Urinary bladder (tissue), 4 donors: Measurements from ENCODE around the gene ZFYVE28. TPM values are rescaled to one million over a fixed set of nuclear protein-coding genes. Genes with fewer than 3 reads are reported as not detected.

Experiments
- DNase-seq: peaks from one replicate; pipeline ENCODE4 v3.0.0-alpha.2; 2015; ENCODE audit errors: extremely low spot score
- H3K27ac ChIP-seq: one replicate; pipeline ENCODE4 v1.5.1; 2013; ENCODE audit warnings: low read depth, mild to moderate bottlenecking, moderate library complexity
- H3K36me3 ChIP-seq: one replicate; pipeline ENCODE4 v1.6.1; 2013; ENCODE audit warnings: mild to moderate bottlenecking, moderate library complexity; ENCODE audit not compliant: insufficient read depth
- H3K4me1 ChIP-seq: one replicate; pipeline ENCODE4 v1.6.1; 2013; ENCODE audit warnings: mild to moderate bottlenecking, moderate library complexity; ENCODE audit not compliant: insufficient read depth
- H3K4me3 ChIP-seq: one replicate; pipeline ENCODE4 v1.5.1; 2013; ENCODE audit warnings: low read depth, low read length
- WGBS: extraction: QIAGEN DNeasy Blood & Tissue Kit; methylation state at CpG from one replicate; pipeline ENCODE4 v1.1.7; 2013; 5-methylcytosine and 5-hydroxymethylcytosine counted together
- polyA plus RNA-seq: library from polyadenylated mRNA; stranded (reverse); fragments of 200-250 nt; gene quantifications from one replicate; pipeline ENCODE4 v1.2.3, GENCODE V29; 2013
- total RNA-seq: library from RNA; depleted of rRNA; stranded (reverse); fragments of >200 nt; gene quantifications from one replicate; pipeline ENCODE4 v1.2.3, GENCODE V29; 2014
- donor health status: healthy with polysubstance abuse.
- donor health status: healthy.

The ZFYVE28 gene
- total and polyA plus RNA-seq, 2 donors: 6.3 to 8.4 TPM

DNA sequence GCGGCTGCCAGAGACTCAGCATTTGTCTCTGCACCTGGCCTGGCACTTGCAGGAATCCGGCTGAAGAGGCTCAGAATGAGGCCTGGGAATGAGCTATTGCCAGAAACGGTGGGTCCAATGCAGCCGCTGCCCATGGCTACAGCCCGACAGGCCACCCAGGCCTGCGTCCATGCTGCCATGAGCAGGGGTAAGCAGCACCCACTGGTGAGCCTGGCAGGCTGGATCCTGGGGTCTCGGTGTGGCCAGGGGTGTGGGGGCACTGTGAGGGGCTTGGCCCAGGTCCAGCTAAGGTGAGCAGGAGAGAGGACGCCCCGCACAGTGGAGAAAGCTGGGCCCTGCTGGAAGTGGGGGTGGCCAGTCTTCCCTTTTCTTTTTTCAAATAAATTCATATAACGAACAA is 96.2 kb downstream of the ZFYVE28 start:
- Histone ChIP-seq H3K4me1 (no peaks in the 10 kb centered on the region), H3K27ac (no peak overlapping the region), H3K4me3 (no peak overlapping the region), H3K36me3 (no peaks in the 10 kb centered on the region)
- no peak for DNase-seq
- WGBS: 85% methylated on average over 10 of the region's 10 CpGs

DNA sequence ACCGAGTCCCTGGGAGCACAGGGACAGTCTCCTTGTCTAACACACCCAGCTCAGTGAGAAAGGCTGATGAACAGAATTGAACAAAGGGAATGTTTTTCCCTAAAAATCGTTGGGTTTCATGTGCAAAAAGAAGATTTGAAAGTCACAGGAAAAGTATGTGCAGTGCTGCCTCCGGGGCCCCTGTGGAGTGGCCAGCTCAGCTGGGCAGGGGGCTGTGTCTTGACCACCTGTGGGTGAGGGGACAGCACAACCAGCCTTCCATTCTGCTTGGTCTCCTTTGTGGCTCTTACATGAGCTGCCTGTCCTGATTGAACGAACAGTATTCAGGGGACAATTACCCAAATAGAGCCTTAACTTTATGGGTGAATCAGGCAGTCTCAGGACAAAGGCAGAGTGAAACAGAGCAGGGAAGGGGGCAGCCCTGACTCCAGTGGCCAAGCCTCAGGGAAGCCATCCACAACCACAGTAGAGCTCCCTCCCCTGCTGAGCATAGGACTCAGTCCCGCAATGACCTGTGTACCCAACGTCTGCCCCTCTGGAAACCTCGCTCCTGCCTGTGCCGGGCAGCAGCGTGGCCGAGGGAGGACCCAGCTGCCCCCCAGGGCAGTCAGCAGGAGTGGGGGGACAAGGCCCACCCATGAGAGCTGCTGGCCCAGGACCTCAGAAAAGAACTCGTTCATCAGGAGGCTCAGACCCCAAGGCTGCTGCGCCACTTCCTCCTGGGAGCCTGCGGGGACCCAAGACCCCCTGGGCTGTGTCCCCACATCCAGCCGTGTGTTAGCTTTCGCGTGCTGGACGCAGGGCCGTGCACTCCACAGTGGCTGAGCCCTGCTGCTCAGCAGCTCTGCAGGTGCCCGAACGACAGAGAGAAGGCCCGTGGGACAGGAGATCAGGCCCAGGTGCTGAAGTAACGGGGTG is 96.9 kb downstream of the ZFYVE28 start:
- H3K36me3 ChIP-seq: no peaks in the 10 kb centered on the region
- WGBS: 79% methylated on average over 22 of the region's 22 CpGs
- no peak for DNase-seq
- H3K4me3 ChIP-seq: no peak overlapping the region
- no peak overlapping the region for H3K27ac ChIP-seq
- no peaks in the 10 kb centered on the region for H3K4me1 ChIP-seq

DNA sequence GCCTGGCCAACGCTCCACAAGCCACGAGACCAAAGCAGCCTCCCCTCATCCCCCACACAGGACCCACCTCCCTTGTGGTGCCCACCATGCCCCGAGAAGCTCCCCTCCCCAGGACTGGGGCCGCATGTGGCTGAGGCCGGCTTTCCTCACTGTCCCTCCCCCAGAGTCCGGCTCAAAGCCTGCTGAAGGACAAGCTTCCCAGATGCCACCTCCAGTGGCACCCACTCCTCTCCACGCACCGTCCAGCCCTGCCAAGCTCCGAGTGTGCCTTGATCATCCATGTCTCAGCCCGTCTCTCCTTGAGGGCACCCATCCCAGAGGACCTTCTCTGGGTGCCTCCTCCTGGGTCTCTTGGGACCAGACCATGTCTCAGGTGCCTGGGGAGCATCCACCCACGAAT is 97.7 kb downstream of the ZFYVE28 start:
- H3K4me3 ChIP-seq: no peak overlapping the region
- no peak overlapping the region for H3K27ac ChIP-seq
- H3K36me3 ChIP-seq: no peaks in the 10 kb centered on the region
- 75% methylated on average over 11 of the region's 11 CpGs for WGBS
- no peaks in the 10 kb centered on the region for H3K4me1 ChIP-seq
- DNase-seq: no peak

DNA sequence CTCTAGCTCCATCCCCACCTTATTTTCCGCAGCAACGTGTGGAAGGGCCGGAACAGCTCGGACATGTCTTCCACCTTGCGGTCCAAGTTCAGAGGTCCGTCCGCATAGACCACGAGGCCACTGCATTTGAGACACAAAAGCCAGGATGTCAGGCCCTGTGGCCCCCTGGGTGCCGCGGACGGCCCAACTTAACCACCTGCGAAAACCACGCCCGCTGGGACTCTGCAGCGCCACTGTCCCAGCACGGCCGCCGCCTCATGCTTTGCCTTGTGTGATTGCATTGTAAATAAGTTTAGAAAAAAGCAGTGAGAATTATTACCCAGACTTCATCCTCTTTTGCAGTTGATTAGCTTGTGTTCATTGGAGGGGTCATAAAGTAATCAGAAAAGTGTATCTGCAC is 98.3 kb downstream of the ZFYVE28 start:
- Histone ChIP-seq H3K36me3 (no peaks in the 10 kb centered on the region), H3K4me3 (no peak overlapping the region), H3K27ac (no peak overlapping the region), H3K4me1 (no peaks in the 10 kb centered on the region)
- WGBS: 84% methylated on average over 18 of the region's 18 CpGs
- DNase-seq: no peak

DNA sequence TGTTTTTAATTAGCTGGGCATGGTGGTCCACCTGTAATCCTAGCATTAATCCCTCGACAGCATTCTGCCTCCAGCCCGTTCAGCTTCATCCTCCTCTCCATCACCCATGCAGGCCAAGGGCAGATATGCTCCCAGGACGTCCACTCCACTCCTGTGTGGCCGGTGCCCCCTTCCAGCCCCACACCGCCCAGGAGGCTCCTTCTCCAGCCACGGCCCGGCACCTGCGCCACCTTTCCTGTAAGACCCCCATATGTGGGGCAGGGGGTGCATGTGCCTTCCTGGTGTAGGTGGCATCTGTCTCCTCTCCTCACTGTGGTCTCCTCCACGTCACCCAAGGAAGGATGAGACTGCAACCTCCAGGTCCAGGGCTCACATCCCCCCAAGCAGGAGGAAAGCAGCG is 99.6 kb downstream of the ZFYVE28 start:
- Histone ChIP-seq H3K36me3 (no peaks in the 10 kb centered on the region), H3K4me3 (no peak overlapping the region), H3K27ac (no peak overlapping the region), H3K4me1 (no peaks in the 10 kb centered on the region)
- WGBS: 90% methylated on average over 10 of the region's 10 CpGs
- DNase-seq: no peak

DNA sequence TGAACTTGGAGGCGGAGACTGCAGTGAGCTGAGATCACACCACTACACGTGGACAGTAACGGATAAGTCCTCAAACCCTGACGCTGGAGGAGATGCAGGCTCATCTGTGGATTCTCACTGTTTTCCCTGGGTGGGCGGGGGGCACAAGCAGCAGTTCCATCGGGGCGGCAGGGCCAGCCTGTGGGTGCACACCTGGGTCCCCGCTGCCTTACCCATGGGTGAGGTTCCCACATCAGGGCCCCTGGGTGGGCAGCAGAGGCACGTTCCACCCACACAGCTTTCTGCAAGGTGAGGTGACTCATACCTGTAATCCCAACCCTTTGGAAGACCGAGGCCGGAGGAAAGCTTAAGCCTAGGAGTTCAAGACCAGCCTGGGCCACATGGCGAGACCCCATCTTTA is 100.0 kb downstream of the ZFYVE28 start:
- no peaks in the 10 kb centered on the region for H3K36me3 ChIP-seq
- no peak for DNase-seq
- 94% methylated on average over 12 of the region's 12 CpGs for WGBS
- H3K4me1 ChIP-seq: no peaks in the 10 kb centered on the region
- no peak overlapping the region for H3K27ac ChIP-seq
- H3K4me3 ChIP-seq: no peak overlapping the region

DNA sequence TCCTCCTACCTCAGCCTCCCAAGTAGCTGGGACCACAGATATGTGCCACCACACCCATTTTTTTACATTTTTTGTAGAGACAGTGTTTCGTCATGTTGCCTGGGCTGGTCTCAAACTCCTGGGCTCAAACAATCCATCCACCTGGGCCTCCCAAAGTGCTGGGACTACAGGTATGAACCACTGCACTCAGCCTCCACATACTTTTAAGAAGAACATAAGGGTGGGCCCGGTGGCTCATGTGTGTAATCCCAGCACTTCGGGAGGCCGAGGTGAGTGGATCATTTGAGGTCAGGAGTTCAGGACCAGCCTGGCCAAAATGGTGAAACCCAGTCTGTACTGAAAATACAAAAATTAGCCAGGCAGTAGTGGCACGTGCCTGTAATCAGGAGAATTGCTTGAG is 105.1 kb downstream of the ZFYVE28 start:
- Histone ChIP-seq H3K4me1 (no peaks in the 10 kb centered on the region), H3K36me3 (no peaks in the 10 kb centered on the region), H3K4me3 (no peak overlapping the region), H3K27ac (no peak overlapping the region)
- DNase-seq: no peak
- WGBS: 67% methylated on average over 5 of the region's 5 CpGs

DNA sequence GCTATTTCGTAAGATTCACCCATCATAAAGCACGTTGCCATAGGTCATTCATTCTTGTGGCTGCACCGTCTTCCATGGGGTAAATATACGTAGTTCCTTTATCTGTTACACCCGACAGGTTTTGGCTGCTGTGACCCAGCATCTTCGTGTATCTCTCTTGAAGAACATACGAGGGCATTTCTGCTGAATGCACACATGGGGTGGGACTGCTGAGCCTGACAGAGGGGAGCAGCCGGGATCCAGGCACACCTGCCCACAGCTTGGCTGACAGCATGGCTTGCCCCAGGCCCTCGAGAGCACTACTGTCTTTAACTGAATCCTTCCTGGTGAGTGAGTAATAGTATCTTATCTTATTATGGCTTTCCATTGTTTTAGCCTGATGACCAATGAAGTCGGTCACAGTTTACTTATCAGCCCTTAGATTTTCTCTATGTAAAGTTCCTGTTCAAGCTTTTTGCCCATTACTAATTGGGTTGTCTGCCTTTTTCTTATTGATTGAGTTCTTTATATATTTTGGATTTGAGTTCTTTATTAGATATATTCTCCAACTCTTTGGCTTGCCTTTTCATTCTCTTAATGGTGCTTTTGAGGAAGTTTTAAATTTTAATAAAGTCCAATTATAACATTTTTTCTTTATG is 111.6 kb downstream of the ZFYVE28 start:
- Histone ChIP-seq H3K4me1 (no peaks in the 10 kb centered on the region), H3K27ac (no peak overlapping the region), H3K36me3 (no peaks in the 10 kb centered on the region), H3K4me3 (no peak overlapping the region)
- 88% methylated on average over 10 of the region's 10 CpGs for WGBS
- no peak for DNase-seq

DNA sequence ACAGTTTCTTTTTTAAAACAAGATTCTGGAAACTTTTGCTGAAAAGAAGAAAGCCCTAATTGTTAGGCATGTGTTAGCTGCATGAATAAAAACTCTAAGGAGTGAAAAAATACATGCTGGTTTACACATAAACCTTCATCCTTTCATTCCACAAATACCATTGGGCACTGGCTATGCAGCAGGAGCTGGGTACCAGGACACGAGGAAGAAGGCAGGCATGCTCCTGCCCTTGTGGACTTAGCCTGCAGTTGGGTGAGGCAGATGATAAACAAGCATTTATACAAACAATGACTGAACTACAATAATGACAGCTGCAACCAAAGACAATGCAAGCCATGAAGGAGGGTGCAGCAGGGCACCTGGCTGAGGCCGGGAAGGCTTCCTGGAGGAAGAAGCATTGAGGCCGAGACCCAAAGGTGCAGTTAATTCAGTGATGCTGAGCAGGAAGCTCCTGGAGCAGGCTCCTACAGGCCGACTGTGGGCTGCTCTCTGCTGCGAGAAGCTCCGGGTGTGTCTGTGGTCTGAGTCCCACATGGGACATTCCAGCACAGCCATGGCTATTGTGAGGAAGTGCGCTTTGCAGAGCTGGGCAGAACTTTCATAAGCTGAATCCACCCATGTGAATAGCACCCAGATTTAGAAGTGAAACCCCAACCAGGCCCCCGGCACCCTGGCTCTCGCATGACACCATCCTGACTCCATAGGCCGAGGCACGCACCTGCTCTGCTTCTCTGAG is 112.5 kb downstream of the ZFYVE28 start:
- H3K4me1 ChIP-seq: no peaks in the 10 kb centered on the region
- H3K27ac ChIP-seq: no peak overlapping the region
- 84% methylated on average over 11 of the region's 11 CpGs for WGBS
- H3K4me3 ChIP-seq: no peak overlapping the region
- DNase-seq: no peak
- H3K36me3 ChIP-seq: no peaks in the 10 kb centered on the region

DNA sequence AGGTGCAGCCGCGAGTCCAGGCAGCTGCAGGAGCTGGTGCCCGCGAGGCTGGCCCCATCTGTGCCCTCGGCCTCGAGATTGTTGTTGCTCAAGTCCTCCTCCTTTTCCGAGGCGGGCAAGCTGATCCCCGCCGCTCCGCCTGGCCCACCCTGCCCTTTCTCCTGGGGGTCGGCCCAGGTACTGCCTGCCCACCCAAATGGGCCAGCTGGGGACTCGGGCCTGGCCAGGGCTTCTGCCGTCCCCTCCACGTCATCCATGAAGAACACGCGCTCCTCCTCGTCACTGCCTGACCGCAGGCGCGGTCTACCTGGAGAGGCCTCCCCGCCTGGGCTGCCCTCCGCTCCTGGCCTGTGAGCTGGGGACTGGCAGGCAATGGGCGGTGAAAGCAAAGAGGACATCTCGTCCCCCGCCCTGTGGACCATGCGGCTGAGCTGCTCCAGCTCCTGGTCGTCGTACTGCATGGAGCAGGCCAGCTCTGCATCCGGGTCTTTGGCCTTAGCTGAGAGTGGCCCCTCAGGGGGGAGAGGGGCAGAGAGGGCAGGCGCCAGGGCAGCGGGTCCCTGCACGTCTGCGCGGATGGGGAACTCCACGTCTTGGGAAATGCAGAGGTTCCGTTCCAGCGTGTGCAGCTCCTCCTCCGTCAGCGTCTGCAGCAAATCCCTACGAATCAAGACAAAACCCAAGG is 113.4 kb downstream of the ZFYVE28 start:
- WGBS: 89% methylated on average over 41 of the region's 41 CpGs
- no peaks in the 10 kb centered on the region for H3K36me3 ChIP-seq
- DNase-seq: no peak
- no peaks in the 10 kb centered on the region for H3K4me1 ChIP-seq
- H3K27ac ChIP-seq: no peak overlapping the region
- no peak overlapping the region for H3K4me3 ChIP-seq

DNA sequence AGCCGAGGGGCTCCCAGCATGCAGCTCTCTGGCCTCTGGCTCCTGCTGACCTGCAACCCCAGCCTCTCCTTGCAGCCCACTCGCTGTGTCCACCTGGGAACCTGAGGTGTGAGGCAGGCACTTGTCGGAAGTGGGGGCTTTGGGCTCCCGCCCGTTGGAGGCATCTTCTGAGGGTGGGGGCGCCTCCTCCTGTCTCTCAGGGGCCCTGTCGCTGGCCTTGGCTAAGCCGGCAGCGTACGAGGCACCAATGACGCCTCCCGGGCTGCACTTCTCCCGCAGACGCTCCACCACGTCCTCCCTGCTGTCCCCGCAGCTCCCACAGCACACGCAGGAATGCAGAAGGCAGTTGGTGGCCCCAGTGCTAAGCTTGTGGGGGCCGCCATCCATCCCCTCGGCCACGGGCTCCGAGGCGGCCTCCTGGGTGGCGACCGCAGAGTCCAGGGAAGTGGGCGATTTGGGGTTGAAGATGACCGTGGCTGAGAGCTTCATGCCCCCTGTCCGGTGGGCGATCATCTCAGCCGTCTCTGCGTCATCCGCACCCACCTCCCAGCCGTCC is 114.0 kb downstream of the ZFYVE28 start:
- H3K27ac ChIP-seq: no peak overlapping the region
- no peaks in the 10 kb centered on the region for H3K36me3 ChIP-seq
- 91% methylated on average over 32 of the region's 32 CpGs for WGBS
- no peak overlapping the region for H3K4me3 ChIP-seq
- H3K4me1 ChIP-seq: no peaks in the 10 kb centered on the region
- no peak for DNase-seq

DNA sequence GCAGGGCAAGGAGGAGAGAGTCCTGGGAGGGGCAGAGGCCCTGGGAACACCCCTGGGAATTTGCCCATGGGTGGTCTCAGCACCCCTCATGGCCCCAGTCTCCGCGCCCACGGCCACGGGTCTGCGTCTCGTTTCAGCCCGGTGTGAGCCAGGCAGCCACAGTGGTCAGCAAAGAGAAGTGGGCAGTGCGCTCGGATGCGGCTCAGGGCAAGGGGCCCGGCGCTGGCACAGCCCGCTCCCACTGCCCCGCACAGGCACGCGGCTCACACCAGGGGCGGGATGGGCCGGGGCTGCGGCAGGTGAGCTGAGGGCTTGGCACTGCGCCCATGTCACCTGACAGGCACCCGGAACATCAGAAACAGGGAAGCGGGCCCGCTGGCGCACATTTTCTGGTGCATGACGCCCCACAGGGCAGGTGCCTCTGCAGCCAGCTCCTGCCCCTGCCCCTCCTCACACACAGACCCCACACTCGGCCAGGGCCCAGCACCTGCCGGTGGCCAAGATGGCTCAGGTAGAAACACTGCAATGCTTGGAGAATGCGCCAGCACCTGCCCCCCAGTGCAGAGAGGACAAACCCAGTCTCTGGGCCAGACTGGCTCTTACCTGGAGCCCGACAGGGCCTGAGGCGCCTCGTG is 114.6 kb downstream of the ZFYVE28 start:
- no peak for DNase-seq
- 92% methylated on average over 31 of the region's 31 CpGs for WGBS
- Histone ChIP-seq H3K36me3 (no peaks in the 10 kb centered on the region), H3K4me3 (no peak overlapping the region), H3K4me1 (no peaks in the 10 kb centered on the region), H3K27ac (no peak overlapping the region)
